Skeletal muscle tissue (tissue), 4 donors: Measurements from ENCODE around the gene KRT14. TPM values are rescaled to one million over a fixed set of nuclear protein-coding genes. Genes with fewer than 3 reads are reported as not detected.
"Not testable (repeated sequence)": the region's sequence is repeated elsewhere in the genome, so short reads cannot be mapped to it uniquely, and the experiment has no call there.

Source experiments
- H3K27ac ChIP-seq: one replicate; pipeline ENCODE4 v1.7.0; 2013; ENCODE audit warnings: mild to moderate bottlenecking, low read depth, low read length, inconsistent platforms
- H3K27me3 ChIP-seq, 3 donors: one replicate each; pipeline ENCODE4 v1.7.0; 2013; ENCODE audit warnings: low read length in 3 of 3; ENCODE audit not compliant: control insufficient read depth in 3 of 3, insufficient read depth in 3 of 3
- H3K36me3 ChIP-seq, 3 donors: one replicate each; pipeline ENCODE4 v1.7.0; 2013; ENCODE audit warnings: low read length in 3 of 3; ENCODE audit not compliant: control insufficient read depth in 3 of 3, insufficient read depth in 3 of 3
- H3K4me1 ChIP-seq, 3 donors: one replicate each; pipeline ENCODE4 v1.7.0; 2013; ENCODE audit warnings: low read length in 3 of 3, mild to moderate bottlenecking in 3 of 3; ENCODE audit not compliant: control insufficient read depth in 3 of 3, insufficient read depth in 3 of 3
- H3K4me3 ChIP-seq, 3 donors: one replicate each; pipeline ENCODE4 v1.7.0; 2013; ENCODE audit warnings: low read length in 3 of 3
- H3K9ac ChIP-seq, 3 donors: one replicate each; pipeline ENCODE4 v1.7.0; 2013; ENCODE audit warnings: low read length in 3 of 3, mild to moderate bottlenecking in 3 of 3, moderate library complexity in 2 of 3, low read depth in 1 of 3
- H3K9me3 ChIP-seq, 3 donors: one replicate each; pipeline ENCODE4 v1.7.0; 2013; ENCODE audit warnings: low read length in 3 of 3; ENCODE audit not compliant: control insufficient read depth in 3 of 3
- total RNA-seq: library from RNA; depleted of rRNA; stranded (reverse); fragments of >200 nt; gene quantifications from one replicate; pipeline ENCODE4 v1.2.3, GENCODE V29; 2014
- donor health status: Osteomylitis.

KRT14 gene
- total RNA-seq, 1 donor from 2014 or later, result 1.0 TPM

GRCh38 chr17:41616486-41616885, 29.8 kb upstream of the KRT14 start:
- H3K36me3 ChIP-seq, H3K4me1 ChIP-seq, H3K4me3 ChIP-seq, H3K27ac ChIP-seq, H3K9ac ChIP-seq, H3K9me3 ChIP-seq: not testable (repeated sequence)
- peaks cover 0 to 25% (median 15%) of the 10 kb centered on the region in 3 donors for H3K27me3 ChIP-seq

GRCh38 chr17:41615454-41615853, 28.8 kb upstream of the KRT14 start:
- no peaks in the 10 kb centered on the region for H3K4me1 ChIP-seq
- no peaks in the 10 kb centered on the region for H3K36me3 ChIP-seq
- H3K9ac ChIP-seq, result no peak overlapping the region
- H3K9me3 ChIP-seq, result no peaks in the 10 kb centered on the region
- peaks cover 0 to 24% (median 19%) of the 10 kb centered on the region in 3 donors for H3K27me3 ChIP-seq
- H3K27ac ChIP-seq, result no peak overlapping the region
- H3K4me3 ChIP-seq, result no peak overlapping the region

- H3K9me3 ChIP-seq, H3K36me3 ChIP-seq, H3K9ac ChIP-seq, H3K4me1 ChIP-seq, H3K4me3 ChIP-seq, H3K27ac ChIP-seq: not testable (repeated sequence)
- peaks cover 0 to 21% (median 19%) of the 10 kb centered on the region in 3 donors for H3K27me3 ChIP-seq
Observed at GRCh38 chr17:41614767-41615166, 28.1 kb upstream of the KRT14 start.

- no peak overlapping the region for H3K9ac ChIP-seq
- H3K4me1 ChIP-seq, result no peaks in the 10 kb centered on the region
- H3K27ac ChIP-seq, result no peak overlapping the region
- H3K27me3 ChIP-seq, result peaks cover 0 to 21% (median 16%) of the 10 kb centered on the region in 3 donors
- no peak overlapping the region for H3K4me3 ChIP-seq
- no peaks in the 10 kb centered on the region for H3K9me3 ChIP-seq
- H3K36me3 ChIP-seq, result no peaks in the 10 kb centered on the region
Observed at GRCh38 chr17:41614098-41614497, 27.4 kb upstream of the KRT14 start.

GRCh38 chr17:41613277-41614082, 26.8 kb upstream of the KRT14 start:
- Histone ChIP-seq H3K36me3 (no peaks in the 10 kb centered on the region), H3K27me3 (peaks cover 0 to 23% (median 16%) of the 10 kb centered on the region in 3 donors), H3K9ac (no peak overlapping the region)

GRCh38 chr17:41612376-41613160, 25.9 kb upstream of the KRT14 start, which contains the start of gene KRT16:
TSS of gene KRT16 (minus strand) at chr17:41612767. CDS start at chr17:41612688, 79 bp downstream.
- H3K27me3 ChIP-seq, result peaks cover 0 to 20% (median 13%) of the 10 kb centered on the region in 3 donors
- H3K9me3 ChIP-seq, H3K36me3 ChIP-seq, H3K9ac ChIP-seq, H3K4me1 ChIP-seq, H3K4me3 ChIP-seq, H3K27ac ChIP-seq: not testable (repeated sequence)

More at GRCh38 chr17:41613277-41614082, 26.8 kb upstream of the KRT14 start:
- no peak overlapping the region for H3K27ac ChIP-seq
- H3K4me3 ChIP-seq, result no peak overlapping the region
- no peaks in the 10 kb centered on the region for H3K9me3 ChIP-seq
- no peaks in the 10 kb centered on the region for H3K4me1 ChIP-seq

- Histone ChIP-seq H3K9ac (no peak overlapping the region), H3K27ac (no peak overlapping the region), H3K9me3 (peaks cover 0 to 5% (median 0%) of the 10 kb centered on the region in 3 donors), H3K4me3 (no peak overlapping the region), H3K4me1 (no peaks in the 10 kb centered on the region), H3K27me3 (peaks cover 0 to 16% (median 4%) of the 10 kb centered on the region in 3 donors), H3K36me3 (no peaks in the 10 kb centered on the region)
Observed at GRCh38 chr17:41610965-41611640, 24.4 kb upstream of the KRT14 start.

GRCh38 chr17:41610061-41610517, 23.4 kb upstream of the KRT14 start:
- H3K27ac ChIP-seq, H3K27me3 ChIP-seq, H3K9ac ChIP-seq, H3K36me3 ChIP-seq, H3K4me3 ChIP-seq, H3K9me3 ChIP-seq, H3K4me1 ChIP-seq: not testable (repeated sequence)

- H3K27ac ChIP-seq, H3K4me1 ChIP-seq, H3K4me3 ChIP-seq, H3K36me3 ChIP-seq, H3K9me3 ChIP-seq, H3K27me3 ChIP-seq, H3K9ac ChIP-seq: not testable (repeated sequence)
Observed at GRCh38 chr17:41606930-41607329, 20.2 kb upstream of the KRT14 start.
